Activated CD8-positive, alpha-beta memory T cell treated with anti-CD3 and anti-CD28 coated beads for 24 hours (primary cell): ENCODE measurements around the gene SPNS3.
A peak's percentile ranks its signal among the peaks of the same experiment; 100 is the strongest.

Experiments used
- DNase-seq: peaks from one replicate; pipeline ENCODE4 v3.0.0-alpha.2; 2020

SPNS3 gene

DNA sequence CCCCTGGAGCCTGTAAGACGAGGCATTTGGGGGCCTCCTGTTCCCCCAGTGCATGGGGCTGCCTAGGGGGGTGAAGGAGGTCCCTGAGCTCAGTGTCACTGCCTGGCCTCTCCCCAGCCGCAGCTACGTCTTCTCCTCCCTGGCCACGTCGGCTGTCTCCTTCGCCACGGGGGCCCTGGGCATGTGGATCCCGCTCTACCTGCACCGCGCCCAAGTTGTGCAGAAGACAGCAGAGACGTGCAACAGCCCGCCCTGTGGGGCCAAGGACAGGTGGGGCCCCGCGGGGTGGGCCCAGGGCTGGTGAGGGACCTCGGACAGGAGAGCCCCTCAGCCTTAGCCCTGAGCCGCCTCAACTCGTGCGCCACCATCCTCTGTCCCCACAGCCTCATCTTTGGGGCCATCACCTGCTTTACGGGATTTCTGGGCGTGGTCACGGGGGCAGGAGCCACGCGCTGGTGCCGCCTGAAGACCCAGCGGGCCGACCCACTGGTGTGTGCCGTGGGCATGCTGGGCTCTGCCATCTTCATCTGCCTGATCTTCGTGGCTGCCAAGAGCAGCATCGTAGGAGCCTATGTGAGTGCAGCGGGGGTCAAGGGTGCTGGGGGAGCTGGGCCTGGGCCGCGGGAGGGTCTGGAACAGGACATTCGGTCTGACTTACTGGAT, 99.3 kb downstream of the SPNS3 start:
- no peak for DNase-seq

DNA sequence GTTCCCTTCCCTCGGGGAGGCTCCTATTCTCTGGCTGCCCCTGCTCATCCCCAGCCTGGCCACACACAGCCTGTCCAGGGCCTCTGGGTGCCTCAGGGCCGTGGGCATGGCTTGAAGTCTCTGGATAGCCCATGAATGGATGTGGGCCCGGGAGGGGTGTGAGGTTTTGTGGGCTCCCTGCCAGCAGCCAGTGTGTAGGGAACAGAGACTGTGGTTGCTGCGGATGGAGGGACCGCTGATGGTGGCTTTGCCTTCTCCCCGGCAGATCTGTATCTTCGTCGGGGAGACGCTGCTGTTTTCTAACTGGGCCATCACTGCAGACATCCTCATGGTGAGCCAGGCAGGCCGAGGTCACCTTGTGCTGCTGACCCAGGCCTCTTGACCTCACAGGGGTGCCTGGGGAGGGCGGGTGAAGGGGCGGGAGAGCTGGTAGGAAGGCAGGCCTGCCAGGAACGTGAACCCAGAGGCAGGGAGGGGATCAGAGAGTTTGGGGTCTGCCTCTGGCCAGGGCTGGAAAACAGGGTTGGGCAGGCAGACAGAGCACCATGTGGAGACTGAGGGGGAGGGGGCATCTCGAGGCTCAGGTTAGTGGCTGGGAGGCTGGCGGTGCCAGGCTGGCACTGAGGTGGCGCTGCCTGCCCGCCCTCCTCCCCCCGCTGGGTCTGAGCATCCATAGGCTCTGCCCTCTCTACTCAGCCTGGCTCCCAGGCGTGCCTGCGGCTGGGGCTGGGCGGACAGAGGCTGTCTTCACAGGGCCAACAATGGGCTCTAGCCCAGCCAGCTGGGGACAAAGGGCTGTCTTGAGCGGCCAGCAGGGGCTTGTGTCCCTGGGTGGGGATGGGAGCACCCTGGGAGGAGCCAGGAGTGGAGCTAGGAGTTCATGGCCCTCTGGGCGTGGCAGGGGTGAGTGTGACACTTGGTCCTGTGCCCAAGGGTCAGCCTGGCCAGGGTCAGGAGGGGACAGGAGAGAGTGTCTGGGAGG, 100.1 kb downstream of the SPNS3 start:
- no peak for DNase-seq

DNA sequence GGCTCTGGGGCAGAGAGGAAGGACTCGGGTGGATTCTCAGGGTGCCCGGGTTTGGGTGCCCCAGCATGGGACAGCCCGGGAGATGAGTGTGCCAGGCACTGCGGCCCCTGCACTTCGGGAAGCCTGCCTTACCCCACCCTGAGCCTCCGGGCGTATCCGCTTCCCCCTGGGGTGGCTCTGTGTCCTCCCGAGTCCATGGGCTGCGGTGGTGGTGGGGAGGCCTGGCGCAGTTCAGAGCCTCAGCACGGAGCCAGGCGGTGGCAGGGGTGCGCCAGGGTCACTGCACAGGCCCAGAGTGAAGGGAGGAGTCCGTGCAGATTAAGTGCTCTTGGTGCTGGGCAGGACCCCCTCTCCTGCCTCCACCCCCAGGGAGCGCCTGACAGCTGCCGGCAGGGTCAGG, 100.8 kb downstream of the SPNS3 start:
- no peak for DNase-seq

GRCh38 chr17:4534928-4535666, 101.4 kb downstream of the SPNS3 start:
- DNase-seq, result no peak

- no peak for DNase-seq
These were observed 102.0 kb downstream of the SPNS3 start for GRCh38 chr17:4535667-4536258.

GRCh38 chr17:4536259-4536741, 102.6 kb downstream of the SPNS3 start:
- DNase-seq, result peak; percentile 66

- no peak for DNase-seq
These were observed 103.1 kb downstream of the SPNS3 start for GRCh38 chr17:4536742-4537411.
